ENCODE results near the gene PI4KA. TPM values are rescaled to one million over a fixed set of nuclear protein-coding genes. Genes with fewer than 3 reads are reported as not detected.

Gene PI4KA
- total and polyA plus RNA-seq, 2 of the 13 experiments (the other 11 are each of a cell fraction or from before 2014, with no cell fraction given): 27.4 to 56.4 TPM

DNA sequence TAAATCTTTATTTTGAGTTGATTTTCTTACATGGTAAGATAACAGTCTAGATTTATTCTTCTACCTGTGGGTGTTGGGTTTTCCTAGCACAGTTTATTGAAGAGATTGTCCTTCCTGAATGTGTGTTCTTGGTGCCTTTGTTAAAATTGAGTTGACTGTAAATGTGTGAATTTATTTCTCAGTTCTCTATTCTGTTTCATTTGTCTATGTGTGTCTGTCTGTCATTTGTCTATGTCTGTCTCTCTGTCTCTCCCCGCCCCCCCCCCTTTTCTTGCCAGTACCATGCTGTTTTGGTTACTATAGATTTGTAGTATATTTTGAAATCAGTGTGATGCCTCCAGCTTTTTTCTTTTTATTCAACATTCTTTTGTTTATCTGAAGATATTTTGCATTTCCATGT, 199.4 kb downstream of the PI4KA start:
- intact Hi-C loops (cut with micrococcal nuclease; ENCODE audit: unreplicated experiment) (no loop called here), in situ Hi-C loops (cut with HindIII; ENCODE audit: extremely low pct_ligation_motif_present, low pct_unique_long_range_greater_than_20kb) (no loop called here)
- Histone ChIP-seq H2AFZ (ENCODE audit: low read length) (no peak overlapping the region), H3K79me2 (ENCODE audit: insufficient read depth, low read length) (no peaks in the 10 kb centered on the region), H3K4me1 (ENCODE audit: insufficient read depth, low read length) (no peaks in the 10 kb centered on the region), H3K27ac (ENCODE audit: extremely low read length, insufficient read depth, low read length) (no peak overlapping the region), H4K20me1 (ENCODE audit: insufficient read depth, low read length) (no peaks in the 10 kb centered on the region), H3K36me3 (replicated peaks in 1 of 2; ENCODE audit: control insufficient read depth in 1 of 2, insufficient read depth in 2 of 2, low read length in 2 of 2) (no peaks in the 10 kb centered on the region), H3K9ac (ENCODE audit: insufficient read depth, low read depth, low read length) (no peak overlapping the region), H3K4me3 (replicated peaks in 1 of 3; ENCODE audit: insufficient read depth in 1 of 3, low read depth in 2 of 3, low read length in 3 of 3) (no peak overlapping the region), H3K27me3 (ENCODE audit: control insufficient read depth in 1 of 2, insufficient read depth in 2 of 2, low read length in 2 of 2) (peaks cover 0 to 13% of the 10 kb centered on the region in 2 experiments; a peak in 2 of 5 replicates), H3K4me2 (ENCODE audit: low read depth, low read length) (no peak overlapping the region), H3K9me3 (ENCODE audit: low read length) (no peaks in the 10 kb centered on the region)
- TF ChIP-seq IRF2 (CRISPR knock-in tag; IDR thresholded peaks at IDR 0.05): no peak
- no peak for TF ChIP-seq ZNF660 (CRISPR knock-in tag; IDR thresholded peaks at IDR 0.05; ENCODE audit: borderline replicate concordance, low read depth)
- no peak for TF ChIP-seq ZFP36 (IDR thresholded peaks at IDR 0.05; ENCODE audit: borderline replicate concordance, low read depth, low read length, partially characterized antibody)
- no peak for TF ChIP-seq SOX13 (IDR thresholded peaks at IDR 0.05)
- no peak for TF ChIP-seq SOX13 (CRISPR knock-in tag; conservative IDR thresholded peaks at IDR 0.05 in 1 of 2, IDR thresholded peaks at IDR 0.05 in 1 of 2)
- no peak for TF ChIP-seq ZNF382 (CRISPR knock-in tag; IDR thresholded peaks at IDR 0.05; ENCODE audit: borderline replicate concordance)
- TF ChIP-seq PCBP1 (IDR thresholded peaks at IDR 0.05; ENCODE audit: borderline replicate concordance, low read depth, low read length): no peak
- TF ChIP-seq IRF9 (CRISPR knock-in tag; IDR thresholded peaks at IDR 0.05; ENCODE audit: borderline replicate concordance): no peak
- no TSS peak for BruUV-seq (replicated peaks)
- DNase-seq (ENCODE audit: low spot score) (no peak), ATAC-seq (no peak), FAIRE-seq (no peak)
- 17% methylated on average over 1 of the region's 1 CpG for WGBS (ENCODE audit: low lambda C conversion rate)
- CTCF ChIA-PET (ENCODE audit: low intra/inter-chr PET ratio, low total read pairs): no interaction called here
- POLR2A ChIA-PET: no interaction called here

All from HepG2 (cell line).